A673 (cell line): ENCODE measurements around the gene FGD4.

Experiments
- CTCF ChIP-seq: fragments of 300-800, 200-600 bp; sonication (generic); conservative IDR thresholded peaks from 2 replicates; pipeline ENCODE4 v1.5.1; 2017; ENCODE audit warnings: low read depth, mild to moderate bottlenecking, antibody characterized with exemption, low read length, moderate library complexity, mixed read lengths
- EZH2 ChIP-seq: fragments of 200-600 bp; sonication (generic); IDR thresholded peaks from 2 replicates; pipeline ENCODE4 v1.6.1; 2017; ENCODE audit warnings: borderline replicate concordance, low read depth, mild to moderate bottlenecking, mixed read lengths, antibody characterized with exemption, low read length; ENCODE audit not compliant: poor library complexity, severe bottlenecking

GRCh38 chr12:32483993-32484392 lies 84.6 kb downstream of the FGD4 start:
- TF ChIP-seq CTCF (no peak), EZH2 (no peak)
